NOMO-1 treated with dmso at 0.1 percent for 144 hours (cell line): ENCODE data around the gene TRAPPC2L.

Source experiments
- DNase-seq: peaks from one replicate; lab custom pipeline; 2025; ENCODE audit not compliant: unreplicated experiment; lab: John Stamatoyannopoulos, UW

Gene TRAPPC2L, protein sequence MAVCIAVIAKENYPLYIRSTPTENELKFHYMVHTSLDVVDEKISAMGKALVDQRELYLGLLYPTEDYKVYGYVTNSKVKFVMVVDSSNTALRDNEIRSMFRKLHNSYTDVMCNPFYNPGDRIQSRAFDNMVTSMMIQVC

DNA sequence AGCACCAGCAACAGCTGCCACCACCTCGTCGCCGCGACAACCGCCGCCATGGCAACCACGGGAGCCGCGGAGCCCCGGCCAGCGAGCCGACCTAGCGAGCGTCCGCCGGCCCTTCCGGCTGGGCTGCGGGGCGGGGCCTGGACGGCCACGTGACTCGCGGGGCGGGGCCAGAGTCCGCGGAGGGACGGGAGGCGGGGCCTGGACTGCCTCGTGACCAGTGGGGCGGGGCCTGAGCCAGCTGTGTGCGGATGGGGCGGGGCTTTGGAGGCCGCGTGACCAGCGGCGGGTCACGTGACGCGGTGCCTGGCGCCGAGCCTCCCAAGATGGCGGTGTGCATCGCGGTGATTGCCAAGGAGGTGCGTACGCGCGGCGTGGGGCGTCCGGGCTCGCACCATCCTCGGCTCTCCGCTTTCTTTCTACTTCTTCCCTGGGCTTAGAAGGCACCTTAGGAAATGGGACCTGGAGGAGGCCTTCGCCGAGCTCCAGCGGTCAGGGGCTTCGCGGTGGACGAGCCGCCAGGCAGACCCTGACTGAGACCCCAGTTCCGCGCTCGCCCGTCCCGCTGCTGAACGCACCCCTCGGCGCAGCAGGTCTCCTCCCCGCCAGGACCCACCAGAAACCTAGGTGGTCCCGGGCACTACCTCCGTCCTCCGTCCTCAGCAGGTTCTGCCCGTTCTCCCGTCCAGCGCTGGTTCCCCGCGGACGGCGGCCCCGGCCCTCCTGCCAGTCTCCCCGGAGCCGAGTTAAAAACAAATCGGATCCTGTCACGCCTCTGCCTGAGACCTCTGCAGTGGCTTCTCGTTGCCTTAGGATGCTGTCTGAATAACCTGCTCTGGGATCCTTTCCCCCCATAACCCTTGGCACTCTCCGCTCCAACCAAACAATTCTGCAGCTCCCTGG, at the start of gene TRAPPC2L, which contains the start of gene GALNS:
TRAPPC2L (plus strand) TSS at position 300 of the 900 bp plus-strand sequence; CDS start at position 324, 24 bp downstream.
GALNS (minus strand) TSS at position 120 of the 900 bp plus-strand sequence; CDS start at position 50, 70 bp downstream.
- peak; percentile 88 for DNase-seq

DNA sequence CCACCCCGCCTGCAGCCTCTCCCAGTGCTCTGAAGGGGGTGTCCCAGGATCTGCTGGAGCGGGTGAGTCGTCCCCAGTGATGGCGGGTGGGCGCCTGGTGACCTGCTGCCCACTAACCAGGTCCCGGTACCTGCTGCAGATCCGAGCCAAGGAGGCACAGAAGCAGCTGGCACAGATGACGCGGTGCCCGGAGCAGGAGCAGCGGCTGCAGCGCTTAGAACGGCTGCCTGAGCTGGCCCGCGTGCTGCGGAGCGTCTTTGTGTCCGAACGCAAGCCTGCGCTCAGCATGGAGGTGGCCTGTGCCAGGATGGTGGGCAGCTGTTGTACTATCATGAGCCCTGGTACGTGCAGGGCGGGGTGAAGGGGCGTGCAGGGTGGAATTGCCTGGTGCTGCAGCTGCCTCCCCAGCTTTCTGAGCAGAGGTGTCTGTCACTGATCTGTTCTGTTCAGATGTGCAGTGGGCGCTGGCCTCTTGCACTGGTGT, 49.7 kb upstream of the TRAPPC2L start:
- DNase-seq = no peak

DNA sequence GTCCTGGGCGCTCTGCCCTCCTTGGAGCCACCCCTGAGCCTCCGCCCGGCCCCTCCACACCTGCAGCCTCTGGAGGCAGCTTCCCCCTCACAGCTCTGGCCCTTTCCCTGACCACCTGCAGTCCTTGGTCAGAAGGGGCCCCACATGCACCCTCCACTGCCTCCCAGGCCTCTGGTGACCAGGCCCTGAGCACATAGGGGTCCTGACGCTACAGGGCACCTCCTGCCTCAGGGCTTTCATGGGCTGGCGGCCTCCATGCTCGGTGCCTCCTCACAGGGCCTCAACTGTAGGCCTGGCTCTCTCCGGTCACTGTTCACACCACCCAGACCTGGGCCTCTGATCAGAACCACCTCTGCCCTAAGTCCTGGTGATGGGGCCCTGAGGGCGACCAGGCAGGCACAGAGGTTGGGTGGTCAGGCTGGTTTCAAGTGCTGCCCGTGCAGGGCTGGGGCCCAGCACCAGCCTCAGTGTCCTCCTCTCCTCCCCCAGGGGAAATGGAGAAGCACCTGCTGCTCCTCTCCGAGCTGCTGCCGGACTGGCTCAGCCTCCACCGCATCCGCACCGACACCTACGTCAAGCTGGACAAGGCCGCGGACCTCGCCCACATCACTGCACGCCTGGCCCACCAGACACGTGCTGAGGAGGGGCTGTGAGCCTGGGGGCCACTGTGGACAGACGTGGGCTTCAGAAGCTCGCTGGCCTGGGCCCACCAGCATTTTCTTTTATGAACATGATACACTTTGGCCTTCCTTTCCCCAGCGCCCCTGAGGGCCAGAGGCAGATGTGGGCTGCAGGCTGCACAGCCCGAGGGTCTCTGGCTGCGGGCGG, 49.1 kb upstream of the TRAPPC2L start:
- no peak for DNase-seq

DNA sequence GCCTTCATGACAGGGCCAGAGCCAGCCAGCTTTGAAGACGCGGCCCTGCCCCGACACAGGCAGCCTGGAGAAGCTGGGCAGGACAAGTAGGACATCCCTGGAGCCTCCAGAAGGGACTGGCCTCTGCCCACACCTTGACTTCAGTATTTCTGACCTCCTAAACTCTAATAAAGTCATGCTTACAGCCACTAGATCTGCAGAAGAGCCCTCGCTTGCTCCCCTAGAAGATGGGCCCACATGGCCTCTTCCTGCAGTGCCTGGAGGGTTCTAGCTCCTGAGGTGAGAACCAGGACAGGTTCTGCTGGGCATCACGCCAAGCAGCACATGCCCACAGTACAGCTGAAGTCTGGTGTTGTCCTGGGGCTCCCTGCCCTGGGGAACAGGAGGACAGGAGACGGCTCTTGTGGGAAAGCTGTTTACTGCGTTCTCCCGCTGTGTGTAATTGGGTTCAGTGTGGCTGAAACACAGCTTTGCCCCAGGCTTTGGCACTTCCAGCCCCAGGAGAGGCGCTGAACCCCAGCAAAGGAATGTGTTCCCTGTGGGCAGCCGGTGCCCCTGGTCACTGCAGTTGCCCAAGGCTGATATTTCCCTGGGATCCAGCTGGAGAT, 47.8 kb upstream of the TRAPPC2L start:
- no peak for DNase-seq

DNA sequence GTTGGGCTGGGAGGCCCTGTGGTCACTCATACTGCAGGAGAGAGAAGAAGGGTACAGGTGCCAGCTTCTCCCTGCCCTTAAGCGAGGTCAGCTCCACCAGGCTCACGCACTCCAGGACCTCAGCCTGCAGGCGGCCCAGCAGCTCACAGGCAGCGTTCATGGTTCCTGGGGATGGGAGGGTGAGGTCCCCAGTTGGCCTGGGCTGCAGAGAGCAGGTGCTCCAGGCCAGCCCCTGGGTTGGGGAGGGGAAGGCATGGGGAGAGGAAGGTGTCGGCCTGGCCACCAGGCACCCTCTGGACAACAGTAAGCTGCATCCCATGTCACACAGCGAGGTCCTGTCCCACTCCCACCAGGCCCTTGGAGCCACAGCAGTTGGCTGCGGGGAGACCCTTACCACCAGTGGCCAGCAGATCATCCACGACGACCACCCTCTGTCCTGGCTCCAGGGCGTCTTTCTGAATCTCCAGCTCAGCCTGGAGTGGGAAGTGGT, 47.2 kb upstream of the TRAPPC2L start:
- DNase-seq = no peak

DNA sequence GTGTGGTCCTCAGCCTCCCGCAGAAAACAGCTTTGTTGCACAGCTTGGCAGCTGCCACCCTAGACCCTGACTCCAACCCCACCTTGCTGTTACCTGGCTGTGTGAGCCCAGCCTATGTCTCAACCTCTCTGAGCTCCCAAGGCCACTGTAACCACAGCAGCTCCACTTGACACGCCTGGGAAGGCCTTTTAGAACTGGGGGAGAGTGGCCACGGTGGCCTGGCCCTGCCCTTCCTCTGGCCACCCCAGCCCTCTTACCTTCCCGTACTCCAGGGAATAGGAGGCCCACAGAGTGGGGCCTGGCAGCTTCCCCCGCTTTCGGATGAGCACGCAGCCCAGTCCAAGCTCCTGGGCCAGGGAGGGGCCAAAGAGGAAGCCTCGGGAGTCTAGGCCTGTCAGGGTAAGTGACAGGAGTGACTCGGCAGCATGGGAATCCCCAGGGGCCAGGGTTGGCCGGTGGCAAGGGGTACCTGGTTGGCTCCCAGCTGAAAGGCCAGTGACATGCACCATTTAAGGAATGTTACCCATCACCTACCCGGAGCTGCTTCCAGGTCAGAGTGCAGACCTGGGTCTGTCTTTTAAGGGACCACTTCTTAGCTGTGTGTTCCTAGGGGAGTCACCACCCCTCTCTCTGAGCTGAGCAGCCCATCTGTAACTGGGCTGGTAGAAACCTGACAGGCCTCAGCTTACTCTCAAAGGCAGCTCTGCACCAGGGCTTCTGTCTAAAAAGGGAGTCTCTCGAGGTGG, 46.6 kb upstream of the TRAPPC2L start:
- peak; percentile 41 for DNase-seq

DNA sequence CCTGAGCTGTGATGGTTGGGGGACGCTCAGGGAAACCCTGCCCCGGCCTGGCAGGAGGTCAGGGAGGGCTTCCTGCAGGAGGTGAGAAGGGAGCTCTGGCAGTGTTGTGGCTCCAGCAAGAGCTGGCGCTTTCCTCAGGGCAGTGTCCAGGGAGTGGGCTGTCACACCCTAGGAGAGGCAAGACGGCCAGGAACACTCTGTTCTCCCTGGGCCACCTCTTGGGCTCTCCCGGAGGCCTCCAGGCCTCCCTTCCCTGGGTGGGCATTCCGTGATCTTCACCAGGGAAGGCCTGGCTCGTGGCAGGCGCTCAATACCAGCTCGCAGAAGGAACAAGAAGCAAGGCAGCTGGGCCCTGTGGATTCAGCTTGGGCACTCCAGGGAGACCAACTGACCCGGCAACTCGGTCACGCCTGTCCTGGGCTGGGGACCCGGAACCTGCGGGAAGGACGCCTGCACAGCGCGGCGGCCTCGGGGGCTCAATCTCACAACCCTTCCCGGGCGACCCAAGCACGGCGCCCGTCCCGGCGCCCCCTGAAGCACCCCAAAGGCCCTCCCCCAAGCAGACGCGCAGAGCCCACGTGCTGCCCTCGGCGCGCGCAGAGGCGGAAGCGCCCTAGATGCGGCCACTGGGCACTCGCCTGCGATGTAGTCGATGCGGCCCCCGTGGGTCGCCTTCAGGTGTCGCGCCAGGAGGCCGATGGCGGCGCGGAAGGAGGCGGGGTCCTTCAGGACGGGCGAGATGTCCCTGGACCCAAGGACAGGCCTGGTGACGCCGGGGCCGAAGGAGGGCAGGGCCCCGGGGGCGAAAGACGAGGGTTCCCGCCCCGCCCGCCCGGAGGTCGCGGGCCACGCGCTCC, 45.8 kb upstream of the TRAPPC2L start:
- peak; percentile 60 for DNase-seq

DNA sequence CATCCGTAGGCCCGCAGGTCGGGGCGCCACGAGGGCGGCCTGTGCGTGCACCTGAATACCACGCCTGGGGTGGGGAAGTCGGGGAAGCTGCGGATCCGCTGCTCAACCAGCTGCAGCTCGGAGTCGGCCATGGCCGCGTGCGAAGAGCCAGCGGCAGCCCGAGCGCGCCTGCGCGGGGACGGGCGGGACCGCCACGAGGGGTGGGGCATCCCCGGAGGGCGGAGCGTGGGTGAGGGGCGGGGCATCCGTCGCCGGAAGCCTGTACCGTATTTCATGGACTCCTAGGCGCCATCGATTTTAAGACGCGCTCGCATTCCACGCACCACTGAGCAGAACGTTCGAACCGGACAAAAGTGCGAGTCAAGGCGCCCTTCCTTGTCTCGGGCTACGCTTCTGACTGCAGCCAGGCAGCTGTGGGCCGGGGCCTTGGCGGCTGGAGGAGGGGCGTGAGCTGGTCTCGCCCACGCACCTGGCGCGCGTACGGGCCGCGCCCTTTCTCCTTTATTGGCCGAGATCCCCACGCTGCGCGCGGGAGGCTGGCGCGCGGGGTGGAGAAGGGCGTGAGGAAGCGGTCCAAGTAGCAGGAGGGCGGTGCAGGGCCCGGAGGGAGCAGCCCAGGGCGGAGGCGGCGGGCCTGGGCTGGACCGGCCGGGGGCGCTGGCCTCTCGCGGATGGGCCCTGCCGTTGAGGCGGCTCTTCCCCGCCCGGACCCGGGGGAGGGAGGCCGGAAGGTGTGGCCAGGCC, 45.0 kb upstream of the TRAPPC2L start, which contains the start of gene APRT:
APRT (minus strand) TSS at position 160 of the 744 bp plus-strand sequence; CDS start at position 131, 29 bp downstream.
- peak; percentile 83 for DNase-seq

DNA sequence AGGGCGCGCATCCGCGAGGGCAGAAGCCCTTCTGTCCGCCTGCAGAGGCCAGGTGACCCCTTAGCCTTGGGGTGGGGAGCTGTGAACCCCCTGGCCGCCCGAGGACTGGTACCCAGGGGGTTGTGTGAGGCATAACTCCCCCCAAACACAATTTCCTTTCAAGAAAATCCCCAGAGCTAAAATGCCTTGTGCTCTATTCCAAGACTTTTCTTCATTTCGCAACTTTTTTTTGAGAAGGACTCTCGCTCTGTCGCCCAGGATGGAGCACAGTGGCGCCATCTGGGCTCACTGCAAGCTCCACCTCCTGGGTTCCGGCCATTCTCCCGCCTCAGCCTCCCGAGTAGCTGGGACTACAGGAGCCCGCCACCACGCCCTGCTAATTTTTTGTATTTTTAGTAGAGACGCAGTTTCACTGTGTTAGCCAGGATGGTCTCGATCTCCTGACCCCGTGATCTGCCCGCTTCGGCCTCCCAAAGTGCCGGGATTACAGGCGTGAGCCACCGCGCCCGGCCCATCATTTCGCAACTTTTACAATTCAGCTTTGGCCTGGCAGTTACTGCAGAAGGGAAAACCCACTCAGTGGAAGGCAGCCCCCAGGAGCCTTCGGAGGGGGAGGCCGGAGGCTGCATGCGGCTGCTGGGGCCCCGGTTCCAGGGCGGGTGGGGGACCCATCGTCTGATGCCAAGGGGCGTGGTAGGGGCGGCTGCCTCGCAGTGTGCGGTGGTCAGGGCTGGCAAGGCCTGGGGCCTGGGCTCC, 44.2 kb upstream of the TRAPPC2L start:
- no peak for DNase-seq

DNA sequence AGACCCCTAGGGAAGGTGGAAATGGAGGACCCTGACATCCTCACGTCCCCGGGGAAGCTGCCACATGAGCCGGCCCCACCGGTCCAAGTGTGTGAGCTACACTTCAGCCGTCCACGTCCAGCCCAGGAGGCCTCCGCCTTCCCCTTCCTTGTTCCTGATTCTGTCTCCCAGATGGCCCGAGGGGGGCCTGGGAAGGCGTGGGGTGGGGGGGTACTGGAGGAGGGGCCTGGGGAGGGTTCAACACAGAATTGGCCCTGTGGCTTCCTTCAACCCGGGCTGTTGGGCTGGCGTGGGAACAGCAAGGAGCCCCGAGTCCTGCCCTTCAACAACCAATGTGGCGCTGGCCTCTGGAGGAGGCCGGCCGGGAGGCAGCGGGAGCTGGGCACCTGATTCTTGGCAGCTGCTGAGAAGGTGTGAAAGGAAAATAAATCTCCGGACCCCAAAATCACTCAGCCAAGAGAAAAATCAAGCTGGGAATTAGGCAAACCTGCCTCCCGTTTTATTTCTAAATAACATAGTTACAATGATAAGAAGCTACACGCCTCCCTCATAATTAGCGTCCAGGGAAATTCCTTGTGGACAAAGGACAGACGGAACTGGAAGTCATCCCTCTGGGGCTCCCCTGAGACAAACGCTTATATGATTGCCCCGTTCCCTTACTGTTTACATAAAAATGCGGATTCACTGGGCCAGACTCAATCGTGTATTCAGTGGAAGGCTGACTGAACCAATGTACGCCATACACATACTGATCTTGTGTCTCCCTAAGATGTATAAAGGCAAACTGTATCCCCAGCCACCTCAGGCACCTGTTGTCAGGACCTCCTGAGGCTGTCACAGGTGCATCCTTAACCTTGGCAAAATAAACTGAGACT, 43.4 kb upstream of the TRAPPC2L start:
- no peak for DNase-seq

DNA sequence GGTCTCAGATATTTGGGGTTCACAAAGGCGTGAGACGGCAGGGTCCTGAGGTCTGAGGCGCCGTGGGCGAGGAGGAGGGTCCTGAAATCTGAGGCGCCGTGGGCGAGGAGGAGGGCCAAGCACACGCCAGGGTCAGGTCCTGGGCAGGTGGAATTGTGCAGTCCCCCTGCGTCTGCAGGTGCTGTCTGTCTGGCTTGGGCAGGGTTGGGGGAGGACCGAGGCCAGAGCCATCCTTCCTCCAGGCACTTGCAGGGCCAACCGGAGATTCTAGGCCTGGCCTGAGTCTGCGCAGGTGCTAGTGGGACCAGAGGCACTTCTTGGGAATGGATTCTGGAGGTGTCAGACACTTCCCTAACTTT, 42.8 kb upstream of the TRAPPC2L start:
- DNase-seq = no peak

DNA sequence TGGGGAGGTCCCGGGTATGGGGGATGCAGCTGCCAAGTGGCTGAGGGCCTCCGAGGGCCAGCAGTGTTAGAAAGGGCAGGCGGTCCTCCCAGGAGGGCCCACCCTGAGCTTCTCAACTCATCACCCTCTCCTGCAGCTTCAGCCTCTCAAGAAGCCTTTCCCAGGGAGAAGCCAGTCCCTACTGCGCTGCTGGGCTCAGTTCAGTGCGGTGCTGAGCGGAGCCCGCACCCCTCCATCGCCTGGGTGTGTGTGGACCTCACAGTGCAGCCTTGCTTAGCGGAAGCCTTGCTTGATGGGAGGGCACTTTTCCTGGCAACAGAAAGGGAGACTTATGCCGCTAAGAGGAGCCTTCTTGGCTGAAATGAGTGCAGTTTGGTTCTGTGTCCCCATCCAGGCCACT, 41.7 kb upstream of the TRAPPC2L start:
- no peak for DNase-seq

DNA sequence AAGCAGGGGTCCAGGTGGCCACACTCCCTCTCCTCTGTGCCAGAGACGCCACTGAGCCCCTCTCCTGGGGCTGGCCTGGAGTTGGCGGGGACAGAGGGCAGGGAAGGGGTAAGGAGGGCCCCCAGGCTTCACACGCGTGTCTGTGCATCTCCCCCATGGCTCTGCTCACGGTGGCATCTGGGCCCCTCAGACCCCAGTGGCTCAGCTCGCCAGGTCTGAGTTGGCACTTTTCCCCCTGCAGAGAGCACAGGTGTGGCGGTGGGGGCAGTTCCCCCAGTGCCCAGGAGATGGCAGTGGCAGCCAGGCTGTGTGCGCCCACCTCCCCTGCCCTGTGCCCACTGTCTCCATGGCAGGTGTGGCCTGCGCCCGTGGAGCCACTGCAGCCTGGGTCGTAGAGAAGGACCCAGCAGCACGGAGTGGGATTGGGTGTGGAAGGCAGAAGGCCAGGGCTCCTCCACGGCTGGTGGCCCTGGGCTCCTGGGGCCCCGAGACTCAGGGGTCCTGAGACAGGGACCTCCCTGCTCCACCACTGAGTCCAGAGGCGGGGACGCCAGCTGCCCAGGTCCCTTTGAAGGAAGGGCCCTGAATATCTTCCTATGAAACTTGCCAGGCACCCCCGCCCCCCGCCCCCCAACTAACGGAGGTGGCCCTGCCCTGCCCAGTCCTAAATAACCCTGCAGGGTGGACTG, 40.9 kb upstream of the TRAPPC2L start:
- DNase-seq = no peak

DNA sequence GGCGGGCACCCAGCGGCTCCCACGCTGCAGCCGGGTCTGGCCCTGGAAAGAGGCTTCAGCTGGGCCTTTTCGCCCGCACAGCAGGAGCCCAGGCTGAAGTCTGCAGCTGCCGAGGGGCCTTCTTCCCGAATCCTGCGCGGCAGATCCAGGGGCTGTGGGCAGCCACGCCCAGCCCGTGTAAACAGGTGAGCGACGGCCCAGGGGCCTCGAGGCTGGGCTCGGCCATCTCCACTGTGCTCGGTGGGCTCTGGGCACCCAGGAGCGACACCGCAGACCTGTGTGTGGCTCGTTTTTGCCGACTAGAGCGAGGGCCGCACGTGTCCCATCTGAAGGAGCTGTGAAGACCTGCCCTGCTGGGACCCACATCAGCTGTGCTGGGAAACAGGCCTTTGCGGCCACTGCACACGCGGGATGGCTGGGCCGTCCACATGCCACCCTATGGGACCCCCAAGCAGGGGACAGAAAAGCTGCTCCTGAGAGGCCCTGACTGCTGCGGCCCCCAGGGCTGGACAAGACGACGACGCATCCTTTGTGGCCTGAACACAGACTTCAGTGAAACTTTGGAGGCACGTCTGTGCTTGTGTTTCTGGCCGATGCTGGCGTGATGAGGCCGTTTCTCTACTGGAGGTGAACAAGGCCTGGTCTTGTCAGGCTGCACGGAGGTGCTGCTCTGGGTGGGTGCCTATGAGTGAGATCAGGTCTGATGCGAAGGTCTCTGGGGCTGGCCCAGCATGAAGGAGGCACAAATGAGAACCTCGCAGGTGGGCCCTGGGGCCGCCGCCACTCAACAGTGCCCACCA, 40.0 kb upstream of the TRAPPC2L start:
- no peak for DNase-seq
